WTC11 (cell line): ENCODE measurements around the gene KRT14. TPM values are rescaled to one million over a fixed set of nuclear protein-coding genes. Genes with fewer than 3 reads are reported as not detected.

Source experiments
- ATAC-seq: fragments of 200-7000 bp; cut with Tn5 transposase; 2 replicates; pipeline ENCODE4 v1.10.0; 2021; ENCODE audit warnings: mild to moderate bottlenecking, moderate library complexity
- CTCF ChIA-PET: fragments of 300-600 bp; sonication (Branson Sonifier 250); formaldehyde crosslinking; loops from one replicate; lab custom pipeline; 2021; ENCODE audit warnings: antibody characterized with exemption; lab: Charles Lee
- POLR2A ChIA-PET: fragments of 350-600 bp; sonication (Branson Sonifier 250); formaldehyde crosslinking; loops from one replicate; lab custom pipeline; 2021; ENCODE audit warnings: antibody characterized with exemption; lab: Charles Lee
- DNase-seq: peaks from one replicate; pipeline ENCODE4 v3.0.0; 2021; ENCODE audit warnings: low spot score
- H3K27ac Mint-ChIP-seq: 2 replicates; pipeline ENCODE4 v1.8.0; 2021; ENCODE audit warnings: mixed read lengths
- H3K27me3 Mint-ChIP-seq: 2 replicates; pipeline ENCODE4 v1.8.0; 2021; ENCODE audit warnings: low read depth, mild to moderate bottlenecking, moderate library complexity, mixed read lengths
- H3K36me3 Mint-ChIP-seq: 2 replicates; pipeline ENCODE4 v1.8.0; 2021; ENCODE audit warnings: mixed read lengths
- H3K4me1 Mint-ChIP-seq: 2 replicates; pipeline ENCODE4 v1.8.0; 2022; ENCODE audit warnings: mixed read lengths
- H3K4me3 Mint-ChIP-seq: 2 replicates; pipeline ENCODE4 v1.8.0; 2021; ENCODE audit warnings: mild to moderate bottlenecking, moderate library complexity, mixed read lengths
- H3K9me3 Mint-ChIP-seq: 2 replicates; pipeline ENCODE4 v1.8.0; 2021; ENCODE audit warnings: mixed read lengths
- ATF3 ChIP-seq: sonication (generic); formaldehyde crosslinking; conservative IDR thresholded peaks from 2 replicates; pipeline ENCODE4 v1.8.1; 2022; ENCODE audit warnings: mild to moderate bottlenecking, missing genetic modification reagents
- E2F4 ChIP-seq: sonication (generic); formaldehyde crosslinking; IDR thresholded peaks from 2 replicates; pipeline ENCODE4 v1.8.1; 2022; ENCODE audit warnings: low read depth, mild to moderate bottlenecking, moderate library complexity, missing genetic modification reagents, borderline replicate concordance
- ESRRA ChIP-seq: sonication (generic); formaldehyde crosslinking; IDR thresholded peaks from 2 replicates; pipeline ENCODE4 v1.8.1; 2022; ENCODE audit warnings: mild to moderate bottlenecking, missing genetic modification reagents, borderline replicate concordance
- ETV6 ChIP-seq: sonication (generic); formaldehyde crosslinking; IDR thresholded peaks from 2 replicates; pipeline ENCODE4 v1.8.1; 2022; ENCODE audit warnings: mild to moderate bottlenecking, missing genetic modification reagents
- FOXJ3 ChIP-seq: sonication (generic); formaldehyde crosslinking; IDR thresholded peaks from 2 replicates; pipeline ENCODE4 v1.9.0; 2021; ENCODE audit warnings: missing genetic modification reagents, mild to moderate bottlenecking, borderline replicate concordance
- GTF2I ChIP-seq: fragments of 250-450 bp; sonication (Bioruptor Pico); conservative IDR thresholded peaks from 2 replicates; pipeline ENCODE4 v1.4.0; 2021; ENCODE audit warnings: mild to moderate bottlenecking
- IRF2 ChIP-seq: sonication (generic); formaldehyde crosslinking; IDR thresholded peaks from 2 replicates; pipeline ENCODE4 v1.8.0; 2022; ENCODE audit warnings: low read depth, missing genetic modification reagents, borderline replicate concordance
- JAZF1 ChIP-seq: fragments of 250-450 bp; sonication (Bioruptor Pico); IDR thresholded peaks from 2 replicates; pipeline ENCODE4 v1.9.0; 2021; ENCODE audit warnings: moderate library complexity, mild to moderate bottlenecking, inconsistent platforms
- JUN ChIP-seq: sonication (generic); formaldehyde crosslinking; IDR thresholded peaks from 2 replicates; pipeline ENCODE4 v1.8.0; 2023; ENCODE audit warnings: mild to moderate bottlenecking, missing genetic modification reagents
- MLX ChIP-seq: sonication (generic); formaldehyde crosslinking; IDR thresholded peaks from 2 replicates; pipeline ENCODE4 v1.8.1; 2023; ENCODE audit warnings: mild to moderate bottlenecking, missing genetic modification reagents, moderate library complexity
- NFATC4 ChIP-seq: fragments of 250-450 bp; sonication (Bioruptor Pico); IDR thresholded peaks from 2 replicates; pipeline ENCODE4 v1.9.0; 2021; ENCODE audit warnings: mild to moderate bottlenecking
- NFYB ChIP-seq: sonication (generic); formaldehyde crosslinking; conservative IDR thresholded peaks from 2 replicates; pipeline ENCODE4 v1.8.0; 2022; ENCODE audit warnings: low read depth, missing genetic modification reagents
- NR3C1 ChIP-seq: sonication (generic); formaldehyde crosslinking; conservative IDR thresholded peaks from 2 replicates; pipeline ENCODE4 v1.8.1; 2023; ENCODE audit warnings: low read depth, mild to moderate bottlenecking, missing genetic modification reagents
- PRDM15 ChIP-seq: sonication (generic); formaldehyde crosslinking; IDR thresholded peaks from 2 replicates; pipeline ENCODE4 v1.8.0; 2022; ENCODE audit warnings: missing genetic modification reagents
- PRRX2 ChIP-seq: fragments of 250-450 bp; sonication (Bioruptor Pico); IDR thresholded peaks from 2 replicates; pipeline ENCODE4 v1.8.0; 2021; ENCODE audit warnings: mild to moderate bottlenecking
- SMAD4 ChIP-seq: sonication (generic); formaldehyde crosslinking; IDR thresholded peaks from 2 replicates; pipeline ENCODE4 v1.8.0; 2022; ENCODE audit warnings: mild to moderate bottlenecking, missing genetic modification reagents
- SOX15 ChIP-seq: fragments of 250-450 bp; sonication (Bioruptor Pico); IDR thresholded peaks from 2 replicates; pipeline ENCODE4 v1.9.0; 2021; ENCODE audit warnings: mild to moderate bottlenecking
- STAT6 ChIP-seq: sonication (generic); formaldehyde crosslinking; conservative IDR thresholded peaks from 2 replicates; pipeline ENCODE4 v1.8.1; 2023; ENCODE audit warnings: mild to moderate bottlenecking, low read depth, missing genetic modification reagents, moderate library complexity
- TCF7 ChIP-seq: sonication (generic); formaldehyde crosslinking; IDR thresholded peaks from 2 replicates; pipeline ENCODE4 v1.8.0; 2022; ENCODE audit warnings: mild to moderate bottlenecking, low read depth, missing genetic modification reagents, moderate library complexity
- TEAD4 ChIP-seq: sonication (generic); formaldehyde crosslinking; IDR thresholded peaks from 2 replicates; pipeline ENCODE4 v1.8.0; 2022; ENCODE audit warnings: mild to moderate bottlenecking, missing genetic modification reagents
- ZBTB43 ChIP-seq: sonication (generic); formaldehyde crosslinking; IDR thresholded peaks from 2 replicates; pipeline ENCODE4 v1.8.1; 2023; ENCODE audit warnings: mild to moderate bottlenecking, missing genetic modification reagents
- ZNF138 ChIP-seq: sonication (generic); formaldehyde crosslinking; conservative IDR thresholded peaks from 2 replicates; pipeline ENCODE4 v1.8.1; 2022; ENCODE audit warnings: mild to moderate bottlenecking, moderate library complexity, missing genetic modification reagents
- ZNF281 ChIP-seq: sonication (generic); formaldehyde crosslinking; IDR thresholded peaks from 2 replicates; pipeline ENCODE4 v1.8.0; 2023; ENCODE audit warnings: mild to moderate bottlenecking, missing genetic modification reagents
- ZNF317 ChIP-seq: sonication (generic); formaldehyde crosslinking; IDR thresholded peaks from 2 replicates; pipeline ENCODE4 v1.8.1; 2023; ENCODE audit warnings: low read depth, mild to moderate bottlenecking, moderate library complexity, missing genetic modification reagents, borderline replicate concordance
- total RNA-seq: library from RNA; stranded (reverse); gene quantifications from 3 replicates; pipeline ENCODE4 v1.2.3, GENCODE V29; 2021

Gene KRT14
- total RNA-seq, 1 experiment from 2014 or later: not detected

- peaks cover 3% of the 10 kb centered on the region for H3K36me3 Mint-ChIP-seq
- DNase-seq: peak; percentile 91
- peak overlapping the region; percentile 47; the same call in 1 of the 2 replicates for H3K4me3 Mint-ChIP-seq
- ChIA-PET POLR2A (interaction anchor here (0.5 to 2.6 kb wide), 7 partner anchors 10 to 1765 kb away, joined by 3 to 22 read pairs (median 4); partner anchors contain the start of gene KRT19), CTCF (interaction anchor here (0.6 to 9.6 kb wide), 120 partner anchors 8 to 934 kb away, joined by 3 to 380 read pairs (median 6); partner anchors contain the start of genes CAVIN1, EIF1, JUP and KRT13)
- peak; percentile 89 for ATAC-seq
- 0 out of 2 replicates have a peak overlapping the region, but pooled peaks have one; percentile 65 for H3K27ac Mint-ChIP-seq
- H3K9me3 Mint-ChIP-seq: peaks cover 9% of the 10 kb centered on the region
- peaks cover 5% of the 10 kb centered on the region for H3K27me3 Mint-ChIP-seq
- peaks cover 26% of the 10 kb centered on the region for H3K4me1 Mint-ChIP-seq
- TF ChIP-seq JAZF1: no peak
- no peak for TF ChIP-seq SOX15 (CRISPR knock-in tag)
- no peak for TF ChIP-seq NR3C1
- TF ChIP-seq TCF7 (CRISPR knock-in tag): no peak
- no peak for TF ChIP-seq ETV6 (CRISPR knock-in tag)
- no peak for TF ChIP-seq FOXJ3 (CRISPR knock-in tag)
- TF ChIP-seq NFATC4 (CRISPR knock-in tag): no peak
- no peak for TF ChIP-seq ZBTB43 (CRISPR knock-in tag)
- TF ChIP-seq TEAD4 (CRISPR knock-in tag): no peak
- no peak for TF ChIP-seq E2F4 (CRISPR knock-in tag)
- TF ChIP-seq ESRRA (CRISPR knock-in tag): 0 out of 2 replicates have a peak, but pooled peaks have one; percentile 39
- TF ChIP-seq SMAD4: no peak
- TF ChIP-seq ZNF317 (CRISPR knock-in tag): peak; percentile 22; the same call in 1 of the 2 replicates
- TF ChIP-seq STAT6 (CRISPR knock-in tag): no peak
- no peak; the same call in 1 of the 2 replicates for TF ChIP-seq GTF2I (CRISPR knock-in tag)
- TF ChIP-seq MLX: peak; percentile 75; the same call in 1 of the 2 replicates
- TF ChIP-seq IRF2 (CRISPR knock-in tag): no peak
- TF ChIP-seq JUN (CRISPR knock-in tag): no peak
- no peak for TF ChIP-seq ZNF281 (CRISPR knock-in tag)
- no peak for TF ChIP-seq ATF3
- TF ChIP-seq PRDM15: no peak
- no peak for TF ChIP-seq NFYB (CRISPR knock-in tag)
- TF ChIP-seq ZNF138: no peak
- no peak for TF ChIP-seq PRRX2 (CRISPR knock-in tag)
These were observed 37.7 kb downstream of the KRT14 start for GRCh38 chr17:41548844-41549595.
